K562 (cell line): Measurements from ENCODE around the gene AGK. TPM values are rescaled to one million over a fixed set of nuclear protein-coding genes. Genes with fewer than 3 reads are reported as not detected.

Source experiments
- CLOCK ChIP-seq: fragments of 250-450 bp; sonication (Bioruptor Pico); IDR thresholded peaks from 2 replicates; pipeline ENCODE4 v1.4.0; 2020; ENCODE audit warnings: mild to moderate bottlenecking, moderate library complexity, borderline replicate concordance
- EGR1 ChIP-seq: fragments of 450-650 bp; conservative IDR thresholded peaks from 2 replicates; pipeline ENCODE4 v1.6.1; 2017; ENCODE audit warnings: mild to moderate bottlenecking
- ELK3 ChIP-seq: fragments of 450-650 bp; formaldehyde crosslinking; IDR thresholded peaks from 2 replicates; pipeline ENCODE4 v1.4.0; 2020; ENCODE audit warnings: mild to moderate bottlenecking
- ETV5 ChIP-seq: sonication (generic); formaldehyde crosslinking; IDR thresholded peaks from 2 replicates; pipeline ENCODE4 v1.4.0; 2020; ENCODE audit warnings: low read depth, mild to moderate bottlenecking, missing genetic modification reagents
- FOXO4 ChIP-seq: fragments of 450-650 bp; formaldehyde crosslinking; IDR thresholded peaks from 2 replicates; pipeline ENCODE4 v1.4.0; 2020; ENCODE audit warnings: mild to moderate bottlenecking, moderate library complexity
- GTF3C2 ChIP-seq: IDR thresholded peaks from 3 replicates; pipeline ENCODE4 v1.6.1; 2011; ENCODE audit warnings: borderline replicate concordance, mild to moderate bottlenecking, moderate library complexity; ENCODE audit not compliant: insufficient read length; ENCODE audit errors: extremely low read depth
- KLF13 ChIP-seq: fragments of 450-650 bp; IDR thresholded peaks from 2 replicates; pipeline ENCODE4 v1.6.1; 2016; ENCODE audit warnings: missing genetic modification characterization, low read depth, mild to moderate bottlenecking, missing compliant biosample characterization, moderate library complexity, borderline replicate concordance
- MAFK ChIP-seq: IDR thresholded peaks from 2 replicates; pipeline ENCODE4 v1.6.1; 2011; ENCODE audit warnings: low read length, improper control_type of control experiment
- MLLT1 ChIP-seq, 2 experiments: fragments of 450-650 bp; IDR thresholded peaks; 2 replicates each; pipeline ENCODE4 v1.6.1; 2016
- OTX1 ChIP-seq: fragments of 450-650 bp; formaldehyde crosslinking; IDR thresholded peaks from 2 replicates; pipeline ENCODE4 v1.4.0; 2022; ENCODE audit warnings: mild to moderate bottlenecking
- TAF9B ChIP-seq: fragments of 450-650 bp; IDR thresholded peaks from 2 replicates; pipeline ENCODE4 v1.6.1; 2018; ENCODE audit warnings: mild to moderate bottlenecking; ENCODE audit not compliant: partially characterized antibody
- TCF7 ChIP-seq: sonication (generic); IDR thresholded peaks from 2 replicates; pipeline ENCODE4 v1.6.1; 2016; ENCODE audit warnings: antibody characterized with exemption, borderline replicate concordance
- ZBTB7A ChIP-seq: IDR thresholded peaks from 2 replicates; pipeline ENCODE4 v1.6.1; 2011; ENCODE audit warnings: low read depth, mild to moderate bottlenecking, low read length, moderate library complexity, borderline replicate concordance; ENCODE audit not compliant: control insufficient read depth
- ZBTB8A ChIP-seq: fragments of 450-650 bp; IDR thresholded peaks from 2 replicates; pipeline ENCODE4 v1.6.1; 2018; ENCODE audit warnings: mild to moderate bottlenecking, moderate library complexity; ENCODE audit not compliant: partially characterized antibody
- ZNF174 ChIP-seq: fragments of 250-450 bp; sonication (Bioruptor Pico); IDR thresholded peaks from 2 replicates; pipeline ENCODE4 v1.4.0; 2020; ENCODE audit warnings: mild to moderate bottlenecking
- ZNF224 ChIP-seq: sonication (generic); formaldehyde crosslinking; IDR thresholded peaks from 2 replicates; pipeline ENCODE4 v1.8.0; 2022; ENCODE audit warnings: mild to moderate bottlenecking, missing genetic modification reagents
- ZNF274 ChIP-seq: IDR thresholded peaks from 2 replicates; pipeline ENCODE4 v1.6.1; 2011; ENCODE audit warnings: low read depth, mild to moderate bottlenecking, low read length, moderate library complexity, borderline replicate concordance
- ZNF668 ChIP-seq: fragments of 250-450 bp; sonication (Bioruptor Pico); IDR thresholded peaks from 2 replicates; pipeline ENCODE4 v1.8.0; 2022; ENCODE audit warnings: mild to moderate bottlenecking, inconsistent platforms
- polyA plus RNA-seq, 8 experiments: library from polyadenylated mRNA; depleted of rRNA in 4 of 8; stranded (reverse) in 5 of 8; unstranded in 3 of 8; fragments of >200 nt; fragmentation: Nextera tagmentation in 2 of 8; fragmentation: Illumina TruSeq in 1 of 8; extraction: Ambion mirVana in 2 of 8; extraction: Trizol in 1 of 8; gene quantifications; 2 replicates each; pipeline versions ENCODE4 v1.2.1 to v1.2.3, GENCODE V29; 2011 to 2014; ENCODE audit warnings: inconsistent platforms in 1 of 8, missing spikeins in 1 of 8
- total RNA-seq, 7 experiments: library from RNA; depleted of rRNA in 6 of 7; stranded (reverse); fragments of >200 nt in 6 of 7; fragmentation: Illumina TruSeq in 2 of 7; extraction: Trizol in 2 of 7; gene quantifications; 2 replicates each; pipeline versions ENCODE4 v1.2.1 to v1.2.3, GENCODE V29; 2011 to 2021; ENCODE audit warnings: low replicate concordance in 1 of 7

Gene AGK
- total and polyA plus RNA-seq, 9 of the 15 experiments (the other 6 are each of a cell fraction or from before 2014, with no cell fraction given): 50.7 to 128 (median 71.8) TPM

GRCh38 chr7:141551094-141551781 is at the start of gene AGK (continued):
- TF ChIP-seq GTF3C2 (peak; percentile 89), MAFK (no peak), TAF9B (peak; percentile 88), MLLT1 (IDR thresholded peaks at IDR 0.05) (no peak), ELK3 (CRISPR knock-in tag) (no peak), OTX1 (CRISPR knock-in tag) (0 out of 2 replicates have a peak, but pooled peaks have one; percentile 30), ZNF274 (no peak), ETV5 (CRISPR knock-in tag) (no peak), EGR1 (peak; percentile 81), KLF13 (tag) (peak; percentile 76), TCF7 (0 out of 2 replicates have a peak, but pooled peaks have one; percentile 23), ZNF174 (CRISPR knock-in tag) (no peak), ZBTB8A (no peak), ZNF668 (0 out of 2 replicates have a peak, but pooled peaks have one; percentile 55), CLOCK (CRISPR knock-in tag) (no peak), FOXO4 (CRISPR knock-in tag) (0 out of 2 replicates have a peak, but pooled peaks have one; percentile 74), ZNF224 (no peak), ZBTB7A (peak; percentile 86)
